CD4-positive, alpha-beta T cell treated with Interleukin-21 for 1 hour (primary cell): Measurements from ENCODE around the gene TBX5.

Source experiments
- DNase-seq: peaks from one replicate; pipeline ENCODE4 v3.0.0-alpha.2; 2020

The TBX5 gene

DNA sequence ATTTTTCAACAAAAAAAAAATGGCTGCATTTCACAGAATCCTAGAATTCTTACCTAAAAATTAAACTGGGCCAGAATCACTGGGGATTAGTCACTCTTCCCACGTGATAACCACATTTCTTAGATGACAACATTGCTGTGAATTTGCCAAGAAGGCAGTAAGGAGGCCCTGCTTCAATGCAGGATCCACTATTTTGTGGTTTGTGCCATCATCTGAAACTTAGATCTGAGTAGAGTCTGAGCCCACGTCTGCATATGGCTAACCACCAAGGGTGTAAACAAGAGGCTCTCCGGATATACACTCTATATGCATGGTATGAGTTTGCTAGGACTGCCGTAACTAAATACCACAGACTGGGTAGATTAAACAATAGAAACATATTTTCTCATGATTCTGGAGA, 24.4 kb upstream of the TBX5 start:
- DNase-seq: no peak

DNA sequence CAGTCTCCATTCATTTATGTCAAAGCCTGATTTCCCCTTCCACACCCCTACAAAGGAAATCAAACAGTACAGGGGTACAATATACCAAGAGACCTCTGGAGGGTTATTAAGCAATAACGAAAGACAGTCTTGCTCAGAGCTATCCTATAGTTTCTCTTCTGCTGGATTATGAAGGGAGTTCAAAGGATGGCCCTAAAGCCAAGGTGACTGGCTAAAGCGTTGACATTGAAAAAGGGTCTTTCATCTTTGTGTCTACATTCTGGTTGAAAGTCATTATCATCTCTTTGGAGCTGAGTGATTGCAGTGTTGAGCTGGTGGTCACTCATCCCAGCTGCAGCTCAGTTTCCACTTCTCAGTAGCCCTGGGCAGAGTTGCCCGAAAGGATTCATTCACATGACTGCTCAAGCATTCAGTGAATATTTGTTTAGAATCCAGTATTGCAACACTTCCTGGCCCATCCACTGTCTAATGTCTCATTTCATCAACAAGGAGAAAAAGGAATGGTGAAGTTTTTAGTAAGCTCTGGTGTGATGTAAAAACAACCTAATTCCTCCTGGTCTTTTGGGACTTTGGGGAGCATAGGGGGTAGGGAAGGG, 19.2 kb upstream of the TBX5 start:
- no peak for DNase-seq

DNA sequence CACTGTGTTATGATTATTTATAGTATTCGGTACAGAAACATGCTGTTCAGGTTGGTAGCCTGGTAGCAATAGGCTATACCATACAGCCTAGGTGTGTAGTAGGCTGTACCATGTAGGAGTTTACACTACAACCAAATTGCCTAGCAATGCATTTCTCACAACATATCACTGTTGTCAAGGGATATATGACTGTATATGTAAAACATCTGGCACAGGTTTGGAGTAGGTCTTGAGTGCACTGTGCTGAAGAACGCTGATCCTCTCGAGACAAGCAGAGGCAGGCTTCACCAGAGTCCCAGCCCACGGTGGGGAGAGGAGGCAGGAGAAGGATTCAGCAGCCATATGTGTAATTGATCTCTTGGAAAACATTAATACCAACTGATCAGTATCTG, 15.0 kb upstream of the TBX5 start:
- no peak for DNase-seq

DNA sequence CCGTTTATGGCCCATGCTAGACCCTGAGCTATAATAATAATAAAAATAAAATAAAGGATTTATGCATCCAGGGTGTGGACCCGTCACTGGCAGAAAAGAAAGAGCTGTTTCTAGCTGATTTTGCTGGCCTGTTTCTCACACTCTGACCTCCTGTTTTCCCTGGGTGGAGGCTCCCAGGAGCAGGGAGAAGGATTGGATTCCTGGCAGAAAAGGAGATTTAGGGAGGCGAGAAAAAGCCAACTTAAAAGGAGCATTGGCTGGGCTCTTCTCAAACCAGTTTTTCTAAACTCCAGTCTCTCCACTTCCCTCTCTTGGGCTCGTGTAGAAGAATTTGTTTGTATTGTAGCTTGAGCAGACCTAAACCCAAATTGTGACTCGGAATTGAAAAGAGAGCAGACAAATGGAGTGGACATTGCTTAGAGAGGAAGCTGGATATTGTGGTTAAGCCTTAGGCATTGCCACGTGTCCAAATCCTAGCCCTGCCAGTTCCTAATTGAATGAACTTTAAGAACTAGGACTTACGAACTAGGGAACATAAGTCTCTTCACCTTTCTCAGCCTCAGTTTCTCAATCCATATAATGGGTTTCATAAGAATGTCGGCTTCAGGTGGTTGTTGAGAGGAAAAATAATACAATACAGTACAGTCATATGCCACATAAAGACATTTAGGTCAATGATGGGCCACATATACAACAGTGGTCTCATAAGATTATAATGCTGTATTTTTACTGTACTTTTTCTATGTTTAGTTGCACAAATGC, 14.4 kb upstream of the TBX5 start:
- DNase-seq: no peak

DNA sequence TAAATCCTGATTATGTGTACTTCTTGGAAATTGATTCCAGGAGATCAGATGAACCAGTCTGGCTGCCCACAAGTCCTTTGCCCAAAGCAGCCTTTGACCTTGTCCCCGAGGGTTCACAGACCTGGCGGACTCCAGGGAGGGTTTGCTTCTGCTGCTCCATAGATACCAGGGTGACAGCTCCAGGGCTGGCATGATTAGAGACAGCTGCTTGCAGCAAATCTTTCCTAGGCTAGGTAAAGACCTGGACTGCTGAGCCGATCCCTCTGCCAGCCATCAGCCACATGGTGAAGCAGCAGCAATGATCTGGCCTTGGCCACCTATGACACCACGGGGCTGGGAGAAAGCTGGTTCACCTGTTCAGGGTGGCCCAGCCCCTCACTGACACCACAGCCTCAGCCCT, 10.1 kb upstream of the TBX5 start:
- DNase-seq: no peak

DNA sequence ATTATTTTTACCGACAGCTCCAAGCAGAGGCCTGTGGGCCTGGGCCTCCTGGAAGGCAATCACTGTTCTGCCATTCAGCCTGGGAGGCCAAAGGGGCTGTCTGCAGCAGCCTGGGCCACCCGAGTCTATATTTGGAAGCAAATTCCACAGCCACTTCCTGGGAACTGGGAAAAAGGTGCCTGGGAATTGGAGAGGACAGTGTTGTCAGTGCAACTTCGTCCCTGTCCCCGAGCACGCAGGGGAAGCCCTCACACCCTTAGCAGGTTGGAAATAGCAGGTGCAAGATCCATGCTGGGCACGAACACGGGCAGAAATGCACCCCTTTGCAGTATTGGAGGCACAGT, 9.6 kb upstream of the TBX5 start:
- no peak for DNase-seq

DNA sequence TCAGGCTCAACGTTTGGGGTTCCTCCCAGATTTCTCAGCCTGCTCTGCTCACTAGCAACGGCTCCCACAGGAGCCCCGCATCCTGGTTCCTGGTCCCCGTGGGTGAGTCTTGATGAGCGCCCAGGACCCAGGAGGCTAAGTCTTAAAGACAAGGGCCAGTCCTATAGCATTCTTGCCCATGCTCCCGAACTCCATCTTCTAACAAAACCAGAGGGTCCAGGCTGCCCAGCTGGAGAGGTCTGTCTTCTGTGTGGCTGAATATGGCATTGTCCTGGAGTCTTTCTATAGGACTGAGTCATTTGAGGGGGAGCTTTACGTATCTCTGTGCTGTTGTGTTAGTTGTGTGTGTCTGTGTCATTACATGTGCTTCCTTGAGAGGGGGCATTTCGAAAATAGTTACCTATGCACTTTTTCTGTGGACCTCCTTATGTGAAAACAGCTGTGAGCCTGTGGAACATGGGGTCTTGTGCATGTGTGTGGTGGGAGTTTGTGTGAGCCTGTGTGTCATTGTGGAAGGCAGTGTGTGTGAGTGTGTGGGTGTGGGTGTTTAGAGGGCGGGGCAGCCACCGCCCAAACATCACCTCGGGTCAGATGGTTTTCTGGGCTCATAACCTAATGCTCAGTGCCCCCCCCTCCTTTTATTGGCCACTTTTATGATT, 9.1 kb upstream of the TBX5 start:
- DNase-seq: no peak

DNA sequence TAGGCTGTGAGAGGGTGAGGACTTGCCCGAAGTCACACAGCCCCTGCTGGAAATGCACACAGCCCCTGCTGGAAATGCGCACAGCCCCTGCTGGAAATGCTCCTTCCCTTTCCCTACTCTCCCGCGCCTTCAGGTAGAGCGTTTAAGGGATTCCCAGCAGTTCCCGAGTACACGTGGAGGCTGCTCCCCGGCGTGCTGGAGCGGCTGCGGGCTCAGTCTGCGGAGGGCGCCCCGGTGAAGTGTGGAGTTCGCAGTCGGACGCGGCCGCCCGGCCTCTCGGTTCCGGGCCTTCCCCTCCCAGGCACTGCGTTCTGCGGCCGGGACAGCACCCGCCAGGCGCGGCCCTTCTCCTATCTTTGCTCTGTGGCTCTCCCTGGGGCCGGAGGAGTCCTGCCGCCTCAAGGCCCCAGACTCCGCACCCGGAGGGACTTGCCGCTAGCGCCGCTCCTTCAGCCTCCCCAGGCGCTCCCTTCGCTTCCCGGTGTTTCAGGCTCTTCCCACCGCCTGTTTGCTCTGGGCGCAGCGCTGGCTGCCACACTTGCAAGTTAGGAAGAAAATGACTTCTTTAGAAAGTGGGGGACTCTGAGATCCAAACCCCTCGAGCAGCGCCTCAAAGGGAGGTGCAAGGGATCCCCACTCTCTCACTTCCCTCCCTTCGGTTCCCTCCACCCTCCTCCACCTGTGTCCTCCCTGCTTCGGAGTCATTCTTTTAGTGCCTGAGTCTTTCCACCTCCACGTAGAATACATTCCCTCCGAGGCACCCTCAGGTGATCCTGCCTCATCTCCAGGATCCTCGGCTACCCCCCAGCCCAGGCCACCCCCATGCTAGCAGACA, 8.3 kb upstream of the TBX5 start:
- DNase-seq: no peak

DNA sequence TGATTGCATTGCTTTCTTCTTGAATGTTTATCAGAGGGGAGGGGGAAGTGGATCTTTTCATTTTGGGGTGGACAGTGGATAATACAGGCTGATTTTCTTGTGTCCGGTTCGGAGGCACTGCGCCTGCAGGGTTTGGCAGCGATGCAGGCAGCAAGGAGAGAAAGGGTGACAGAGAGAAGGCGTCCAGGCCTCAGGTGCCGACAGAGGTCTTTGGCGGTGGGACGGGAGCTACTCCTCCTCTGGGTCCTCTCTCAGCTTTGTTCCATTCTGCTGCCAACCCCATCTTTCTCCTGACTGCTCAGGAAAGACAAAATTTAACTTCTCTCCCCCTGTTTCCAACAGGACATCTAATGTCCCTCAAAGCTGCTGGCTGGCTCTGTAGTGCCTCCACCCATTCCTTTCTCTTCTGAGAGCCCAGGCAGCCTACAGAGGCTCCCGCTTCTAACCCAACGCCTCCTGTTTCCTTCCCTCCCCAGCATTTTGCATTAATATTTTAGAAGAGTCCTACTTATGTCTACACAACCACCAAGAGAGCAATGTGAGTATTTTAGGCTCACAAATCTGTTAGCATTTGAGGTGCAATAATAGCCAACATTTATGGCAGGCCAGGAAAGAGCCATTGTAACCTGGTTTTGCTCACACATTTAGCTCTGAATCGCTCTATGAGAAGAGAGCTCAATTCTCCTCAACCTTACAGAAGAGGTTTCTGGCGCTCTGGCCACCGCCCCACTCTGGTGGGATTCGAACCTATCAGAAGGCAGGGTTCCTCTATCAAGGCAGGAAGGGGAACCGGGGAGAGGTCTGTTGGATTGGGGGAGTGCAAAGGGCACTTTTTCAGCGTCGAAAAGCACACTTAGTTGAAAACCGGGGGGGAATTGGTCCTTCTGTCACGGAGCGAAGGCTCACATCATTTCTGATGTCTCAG, 7.1 kb upstream of the TBX5 start:
- no peak for DNase-seq

DNA sequence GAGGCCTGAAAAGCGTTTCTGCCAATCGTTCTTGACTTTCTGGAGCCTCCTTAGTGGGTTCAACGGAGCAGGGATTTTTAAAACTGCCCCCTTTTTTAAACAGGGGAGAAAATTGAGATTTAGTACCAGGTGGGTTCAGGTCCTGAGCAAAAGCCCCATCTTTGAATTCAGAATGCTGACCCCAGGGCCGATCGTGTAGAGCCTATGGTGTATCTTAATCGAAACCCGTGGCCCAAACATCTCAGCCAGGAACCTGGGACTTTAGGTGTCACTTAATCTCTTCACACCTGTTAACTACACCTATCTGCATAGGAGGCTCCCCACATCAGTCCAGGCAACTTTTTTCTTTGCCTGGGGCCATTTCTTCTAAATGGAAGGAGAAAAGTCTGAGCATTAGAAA, 6.4 kb upstream of the TBX5 start:
- no peak for DNase-seq

DNA sequence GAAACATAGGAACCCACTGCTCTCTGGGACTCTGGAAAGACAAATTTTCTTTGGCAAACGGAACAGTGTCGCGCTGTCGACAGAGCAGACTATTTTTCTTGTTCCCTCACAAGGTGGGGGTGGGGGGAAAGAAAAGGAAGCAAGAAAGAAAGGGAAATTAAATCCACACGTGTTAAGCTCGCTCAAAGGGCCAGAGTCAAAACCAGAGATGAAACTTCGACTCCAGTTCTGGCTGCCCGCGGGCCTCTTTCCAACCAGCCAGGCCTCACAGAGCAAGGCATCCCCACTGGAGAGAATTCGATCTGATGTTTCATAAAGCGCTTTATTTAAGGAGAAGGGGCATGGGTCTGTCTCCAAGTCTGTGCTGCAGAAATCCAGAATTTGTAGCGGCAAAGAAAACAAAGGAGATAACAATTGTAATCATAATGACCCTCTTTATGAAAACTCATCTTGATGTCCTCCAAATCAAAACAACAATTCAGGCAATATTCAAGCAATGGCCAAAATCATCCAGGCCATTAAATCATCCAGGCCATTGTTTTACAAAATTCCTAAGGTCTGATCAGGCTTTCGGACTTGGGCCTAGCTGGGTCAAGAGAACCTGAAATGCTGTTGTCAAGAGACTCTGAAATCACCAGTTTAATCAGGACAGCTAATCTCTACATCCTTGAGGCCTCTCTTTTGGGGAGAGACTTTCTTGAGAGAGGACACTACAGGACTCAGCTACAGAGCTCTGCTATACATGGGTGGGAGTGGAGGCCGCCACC, 5.3 kb upstream of the TBX5 start:
- no peak for DNase-seq

DNA sequence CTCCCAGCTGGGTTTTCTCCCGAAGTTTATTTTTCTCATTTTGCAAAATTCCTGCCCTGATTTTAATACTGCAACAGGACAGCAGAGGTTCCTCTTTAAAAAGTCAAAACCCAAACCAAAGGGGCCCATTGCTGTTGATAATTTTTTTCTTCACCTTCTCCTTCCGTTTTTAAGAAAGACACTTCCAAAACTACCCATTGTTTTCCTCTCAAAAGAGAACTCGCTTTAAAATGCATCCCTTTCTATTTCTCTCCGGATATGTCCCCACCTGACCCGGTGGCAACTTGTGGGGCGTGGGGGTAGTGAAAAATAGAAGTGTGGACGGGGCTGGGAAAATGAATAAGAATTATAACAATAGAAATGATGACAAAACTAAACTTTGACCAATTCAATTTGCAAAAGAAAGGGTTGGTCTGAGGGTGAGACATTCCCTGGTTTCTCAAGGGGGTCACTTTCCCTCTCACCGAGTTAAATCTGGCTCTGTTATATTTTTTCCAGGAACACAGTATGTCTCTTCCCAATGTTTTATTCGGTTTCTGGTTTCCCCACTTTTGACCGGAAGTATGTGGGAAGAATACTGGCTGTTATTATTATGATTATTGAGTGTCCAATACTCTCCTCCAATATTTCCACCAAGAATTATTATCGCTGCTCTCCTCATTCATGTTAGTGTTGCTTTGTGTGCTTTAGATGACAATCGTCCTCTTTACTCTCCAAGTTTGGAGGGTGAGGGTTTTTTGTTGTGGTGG, 4.1 kb upstream of the TBX5 start:
- DNase-seq: no peak

DNA sequence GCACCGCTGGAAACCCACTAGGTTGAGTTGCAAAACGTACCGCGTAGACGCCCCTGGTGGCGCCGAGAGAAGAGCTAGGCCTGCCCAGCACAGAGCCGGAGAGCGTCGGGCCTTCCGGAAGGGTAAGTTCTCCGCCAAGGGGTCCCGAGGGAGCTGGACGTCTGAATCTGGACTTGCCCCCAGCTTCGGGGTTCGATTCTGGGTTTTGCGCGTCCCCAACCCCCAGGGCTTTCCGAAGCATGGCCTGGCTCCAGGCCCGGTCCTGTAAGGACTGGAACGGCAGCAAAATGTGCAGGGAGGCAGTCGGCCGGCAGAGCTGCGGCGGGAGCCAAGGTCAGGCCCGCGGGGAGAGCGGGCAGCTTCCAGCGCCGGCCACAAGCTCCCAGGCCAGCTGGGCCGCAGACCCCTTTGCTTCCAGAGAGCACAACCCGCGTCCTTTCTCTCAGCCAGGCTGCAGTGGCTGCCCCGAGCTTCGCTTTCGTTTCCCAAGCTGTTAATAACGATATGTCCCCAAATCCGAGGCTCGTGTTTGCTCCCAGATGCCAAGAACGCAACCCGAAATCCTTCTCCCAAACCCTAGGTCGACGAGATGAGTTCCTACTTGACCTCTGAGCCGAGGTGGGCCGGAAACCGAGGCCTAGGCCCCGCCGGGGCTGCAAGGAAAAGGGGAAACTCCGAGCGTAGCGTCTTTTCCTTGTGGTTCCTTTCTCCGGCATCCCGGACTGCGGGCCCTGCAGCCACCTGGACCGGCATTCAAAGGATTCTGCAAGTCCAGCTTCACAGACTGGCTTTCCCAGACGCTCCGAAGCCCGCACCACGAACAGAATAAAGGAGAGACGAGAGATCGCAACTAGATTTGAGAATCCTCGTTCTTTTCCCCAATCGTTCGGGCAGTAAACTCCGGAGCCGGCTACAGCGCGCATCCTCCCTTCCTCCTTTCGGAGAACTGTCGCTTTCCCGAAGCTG, 3.2 kb upstream of the TBX5 start:
- no peak for DNase-seq

DNA sequence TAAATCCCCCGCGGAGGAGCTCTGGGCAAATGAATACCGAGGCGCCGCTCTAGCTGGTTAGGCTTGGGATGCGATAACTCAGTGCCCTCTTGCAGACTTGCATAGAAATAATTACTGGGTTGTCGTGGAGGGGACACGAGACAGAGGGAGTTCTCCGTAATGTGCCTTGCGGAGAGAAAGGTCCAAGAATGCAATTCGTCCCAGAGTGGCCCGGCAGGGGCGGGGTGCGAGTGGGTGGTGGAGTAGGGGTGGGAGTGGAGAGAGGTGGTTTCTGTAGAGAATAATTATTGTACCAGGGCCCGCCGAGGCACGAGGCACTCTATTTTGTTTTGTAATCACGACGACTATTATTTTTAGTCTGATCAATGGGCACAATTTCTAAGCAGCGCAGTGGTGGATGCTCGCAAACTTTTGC, 2.5 kb upstream of the TBX5 start:
- no peak for DNase-seq

DNA sequence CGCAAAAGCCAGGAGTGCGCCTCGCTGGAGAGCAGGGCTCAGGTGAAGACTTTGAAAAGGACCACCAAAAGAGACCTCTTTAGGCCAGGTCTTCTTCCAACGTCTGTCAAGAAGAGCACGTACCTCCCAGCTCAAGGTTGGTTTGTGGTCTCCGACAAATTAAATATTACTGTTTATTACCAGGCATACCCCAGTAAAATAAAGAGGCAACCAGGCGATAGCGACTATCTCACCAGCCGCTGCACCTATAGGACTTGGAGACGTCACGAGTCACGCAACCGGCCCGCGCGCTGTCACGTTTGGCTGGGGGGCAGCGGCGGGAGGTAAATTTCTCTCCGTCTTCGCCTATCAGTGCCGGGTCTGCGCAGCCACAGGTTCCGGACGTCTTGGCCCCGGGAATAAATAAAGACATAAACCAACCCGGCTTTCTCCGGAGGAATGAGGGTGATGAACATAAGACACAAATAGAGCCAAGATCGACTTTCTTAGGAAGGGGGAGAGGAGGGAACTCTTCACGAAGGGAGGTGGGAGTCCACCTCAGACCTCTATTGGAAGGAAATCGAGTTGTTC, 2.0 kb upstream of the TBX5 start:
- no peak for DNase-seq

DNA sequence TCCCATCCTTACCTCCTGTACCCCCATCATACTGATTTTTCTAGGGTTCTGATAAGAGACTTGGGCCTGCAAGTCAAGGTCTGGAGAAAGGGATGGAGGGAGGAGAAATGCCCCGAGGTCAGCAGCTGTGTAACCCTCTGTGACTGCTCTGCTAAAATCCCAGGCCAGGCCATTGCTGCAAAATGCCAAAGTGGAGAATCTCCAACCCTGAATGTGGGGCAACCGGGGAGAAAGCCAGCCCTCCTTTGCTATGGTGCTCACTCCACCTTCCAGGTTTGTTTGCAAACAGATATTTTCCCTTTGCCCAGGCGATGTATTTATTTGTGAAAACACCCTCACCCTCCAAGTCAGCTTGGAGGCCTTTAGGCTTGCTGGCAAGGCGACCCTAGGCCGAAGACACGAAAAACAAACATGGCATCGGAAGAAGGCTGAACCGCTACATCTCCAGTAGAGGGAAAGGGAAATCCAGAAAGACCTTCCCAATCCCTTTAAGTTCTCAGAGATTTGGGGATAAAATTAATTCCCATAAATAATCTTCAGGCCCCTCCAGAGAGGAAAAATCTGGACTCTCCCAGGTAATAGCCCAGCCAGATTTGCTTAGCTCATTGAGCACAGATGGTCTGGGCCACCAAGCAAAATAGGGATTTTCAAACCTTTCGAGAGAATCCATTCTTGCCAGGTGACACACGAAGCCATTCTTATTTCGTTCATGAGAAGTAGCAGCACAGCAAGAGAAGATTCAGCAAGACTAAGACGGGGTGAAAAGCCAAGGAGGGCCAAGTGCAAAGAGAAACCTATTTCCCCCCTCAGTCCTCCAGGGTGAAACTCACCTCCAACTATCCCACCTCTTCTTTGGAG, 1.3 kb upstream of the TBX5 start:
- no peak for DNase-seq

DNA sequence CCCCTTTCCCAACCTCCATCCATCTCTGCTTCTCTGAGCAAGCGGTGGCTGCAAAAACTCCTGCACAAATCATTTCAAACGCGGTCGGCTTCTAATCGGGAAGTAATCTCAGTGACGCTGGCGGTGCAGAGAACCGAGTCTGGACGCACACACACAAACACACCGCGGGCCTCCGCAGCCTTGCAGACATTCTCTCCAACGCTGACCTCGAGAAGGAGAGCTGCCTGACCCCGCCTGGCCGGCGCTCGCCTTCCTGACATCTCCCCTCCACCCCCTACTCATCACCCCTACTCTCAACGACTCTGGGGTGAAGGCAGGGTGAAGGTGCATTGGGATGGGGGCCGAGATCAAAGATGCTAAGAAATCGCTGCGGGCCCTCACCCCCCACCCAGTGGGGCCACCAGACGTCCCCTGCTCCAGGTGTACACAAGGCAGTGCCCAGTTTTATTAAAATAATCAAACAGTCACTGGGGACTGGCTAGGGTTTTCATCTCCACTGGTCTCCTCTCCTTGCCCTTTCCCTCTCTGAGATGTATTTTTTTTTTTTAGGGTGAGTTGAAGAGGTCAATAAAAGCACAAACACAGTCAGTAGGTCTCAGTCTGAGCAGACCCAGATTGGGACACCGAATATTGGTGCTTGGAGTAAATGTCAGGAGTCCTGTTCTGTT, 506 bp upstream of the TBX5 start:
- DNase-seq: no peak
